GM19395 (cell line): ENCODE results near the gene SORCS3.

Source experiments
- ATAC-seq: cut with Tn5 transposase; IDR thresholded peaks from one replicate; pipeline ENCODE4 v1.9.1; 2021; ENCODE audit warnings: mild to moderate bottlenecking, moderate library complexity; ENCODE audit not compliant: unreplicated experiment

The SORCS3 gene

GRCh38 chr10:104908581-104908980 is 267.5 kb downstream of the SORCS3 start:
- ATAC-seq, result no peak

- no peak for ATAC-seq
Observed at GRCh38 chr10:104910712-104911111, 269.6 kb downstream of the SORCS3 start.

- ATAC-seq, result no peak
Observed at GRCh38 chr10:104913390-104913789, 272.3 kb downstream of the SORCS3 start.

- ATAC-seq, result no peak
Observed at GRCh38 chr10:104920476-104920875, 279.4 kb downstream of the SORCS3 start.

GRCh38 chr10:104921763-104922162 is 280.7 kb downstream of the SORCS3 start:
- ATAC-seq, result no peak

GRCh38 chr10:104922810-104923209 is 281.7 kb downstream of the SORCS3 start:
- peak; percentile 48 for ATAC-seq

GRCh38 chr10:104923501-104923900 is 282.4 kb downstream of the SORCS3 start:
- no peak for ATAC-seq

GRCh38 chr10:104924101-104924795 is 283.2 kb downstream of the SORCS3 start:
- ATAC-seq, result no peak

- ATAC-seq, result peak; percentile 41
Observed at GRCh38 chr10:104925232-104925851, 284.3 kb downstream of the SORCS3 start.

GRCh38 chr10:104928734-104929133 is 287.6 kb downstream of the SORCS3 start:
- ATAC-seq, result no peak

GRCh38 chr10:104931612-104932134 is 290.6 kb downstream of the SORCS3 start:
- ATAC-seq, result no peak

- no peak for ATAC-seq
Observed at GRCh38 chr10:104935656-104936055, 294.6 kb downstream of the SORCS3 start.

- no peak for ATAC-seq
Observed at GRCh38 chr10:104937567-104937966, 296.5 kb downstream of the SORCS3 start.

- no peak for ATAC-seq
Observed at GRCh38 chr10:104938031-104938430, 296.9 kb downstream of the SORCS3 start.

GRCh38 chr10:104941662-104942061 is 300.6 kb downstream of the SORCS3 start:
- ATAC-seq, result no peak

- ATAC-seq, result no peak
Observed at GRCh38 chr10:104947314-104947713, 306.2 kb downstream of the SORCS3 start.

GRCh38 chr10:104957178-104957841 is 316.2 kb downstream of the SORCS3 start:
- ATAC-seq, result no peak

- no peak for ATAC-seq
Observed at GRCh38 chr10:104966563-104967297, 325.6 kb downstream of the SORCS3 start.

- ATAC-seq, result no peak
Observed at GRCh38 chr10:104980368-104980767, 339.3 kb downstream of the SORCS3 start.

- ATAC-seq, result no peak
Observed at GRCh38 chr10:104981995-104982394, 340.9 kb downstream of the SORCS3 start.

GRCh38 chr10:104988686-104989085 is 347.6 kb downstream of the SORCS3 start:
- no peak for ATAC-seq
